Forelimb muscle (tissue), 1 donor: Measurements from ENCODE around the gene ANXA5. TPM values are rescaled to one million over a fixed set of nuclear protein-coding genes. Genes with fewer than 3 reads are reported as not detected.

ENCODE experiments used
- DNase-seq: peaks from one replicate; pipeline ENCODE4 v3.0.0-alpha.2; 2013; ENCODE audit warnings: low read depth
- polyA plus RNA-seq: library from polyadenylated mRNA; unstranded; fragments of 120-200 nt; gene quantifications from one replicate; pipeline ENCODE4 v1.2.1, GENCODE V29; 2013; ENCODE audit not compliant: insufficient read length

ANXA5 gene
- polyA plus RNA-seq, 1 donor: 258 TPM

GRCh38 chr4:121642876-121643585, 53.7 kb downstream of the ANXA5 start:
- no peak for DNase-seq

- no peak for DNase-seq
These were observed 54.5 kb downstream of the ANXA5 start for GRCh38 chr4:121642292-121642691.

GRCh38 chr4:121633653-121634052, 63.1 kb downstream of the ANXA5 start:
- no peak for DNase-seq

GRCh38 chr4:121632636-121633035, 64.1 kb downstream of the ANXA5 start:
- DNase-seq: no peak

Other genes starting within 250 kb of the ANXA5 start
- gene SMIM43, start 68.2 kb upstream of the ANXA5 start, polyA plus RNA-seq: 1.5 TPM
- 26.9 TPM for gene EXOSC9, start 104.3 kb upstream of the ANXA5 start, polyA plus RNA-seq
- gene CCNA2, start 126.9 kb upstream of the ANXA5 start, polyA plus RNA-seq: 13.8 TPM
- gene BBS7, start 173.5 kb upstream of the ANXA5 start, polyA plus RNA-seq: 12.8 TPM